CD4-positive, alpha-beta T cell (primary cell): Measurements from ENCODE around the gene ZBTB40. TPM values are rescaled to one million over a fixed set of nuclear protein-coding genes. Genes with fewer than 3 reads are reported as not detected.

ENCODE experiments used
- ATAC-seq: fragments of 200-7000 bp; cut with Tn5 transposase; one replicate; pipeline ENCODE4 v1.10.0; 2022; ENCODE audit warnings: mild to moderate bottlenecking; ENCODE audit not compliant: poor library complexity
- CTCF ChIA-PET: fragments of 350-600 bp; sonication (Branson Sonifier 250); formaldehyde crosslinking; loops from one replicate; lab custom pipeline; 2021; ENCODE audit warnings: antibody characterized with exemption, inconsistent platforms; lab: Charles Lee
- POLR2A ChIA-PET: fragments of 350-600 bp; sonication (Branson Sonifier 250); formaldehyde crosslinking; loops from one replicate; lab custom pipeline; 2021; ENCODE audit warnings: antibody characterized with exemption, inconsistent platforms; lab: Charles Lee
- DNase-seq, 14 experiments: peaks; one replicate each; pipeline ENCODE4 v3.0.0-alpha.2; 2013 to 2020; ENCODE audit warnings: mixed read lengths in 2 of 14
- H3K27ac ChIP-seq, 2 donors: one replicate each; pipeline versions ENCODE4 v1.5.1 to v1.7.0; 2013; ENCODE audit warnings: low read length in 2 of 2, low read depth in 1 of 2, mild to moderate bottlenecking in 1 of 2
- H3K27me3 ChIP-seq, 2 experiments: 1 replicate in 1 of 2; 2 replicates in 1 of 2; pipeline versions ENCODE4 v1.6.1 to v1.7.0; 2013; ENCODE audit warnings: low read length in 2 of 2, control low read depth in 1 of 2, mild to moderate bottlenecking in 1 of 2, moderate library complexity in 1 of 2; ENCODE audit not compliant: insufficient read depth in 2 of 2, control insufficient read depth in 1 of 2
- H3K36me3 ChIP-seq: one replicate; pipeline ENCODE4 v1.6.1; 2013; ENCODE audit warnings: low read length, control low read depth; ENCODE audit not compliant: insufficient read depth
- H3K4me1 ChIP-seq: one replicate; pipeline ENCODE4 v1.6.1; 2013; ENCODE audit warnings: low read length, control low read depth; ENCODE audit not compliant: insufficient read depth
- H3K4me3 ChIP-seq: one replicate; pipeline ENCODE4 v1.5.1; 2013; ENCODE audit warnings: mild to moderate bottlenecking, low read length, moderate library complexity
- H3K9me3 ChIP-seq, 2 experiments: 1 replicate in 1 of 2; 2 replicates in 1 of 2; pipeline versions ENCODE4 v1.6.1 to v1.7.0; 2013; ENCODE audit warnings: low read length in 2 of 2, mild to moderate bottlenecking in 2 of 2, control low read depth in 1 of 2, moderate library complexity in 1 of 2; ENCODE audit not compliant: control insufficient read depth in 1 of 2, insufficient read depth in 1 of 2
- H3K27ac Mint-ChIP-seq: one replicate; pipeline ENCODE4 v1.8.0; 2020; ENCODE audit warnings: mixed read lengths
- H3K27me3 Mint-ChIP-seq: one replicate; pipeline ENCODE4 v1.8.0; 2021; ENCODE audit warnings: mixed read lengths
- H3K36me3 Mint-ChIP-seq: one replicate; pipeline ENCODE4 v1.8.0; 2021; ENCODE audit warnings: low read depth, mixed read lengths
- H3K4me1 Mint-ChIP-seq: one replicate; pipeline ENCODE4 v1.8.0; 2021; ENCODE audit warnings: low read depth, mixed read lengths
- H3K4me3 Mint-ChIP-seq: one replicate; pipeline ENCODE4 v1.8.0; 2020; ENCODE audit warnings: mild to moderate bottlenecking, mixed read lengths
- H3K9me3 Mint-ChIP-seq: one replicate; pipeline ENCODE4 v1.8.0; 2020; ENCODE audit warnings: mixed read lengths
- intact Hi-C, 2 experiments: fragments of 100-400 bp; cut with DNase I in 1 of 2; cut with micrococcal nuclease in 1 of 2; formaldehyde crosslinking; loops; one replicate each; pipeline versions ENCODE4 v1.15.1 to v1.9.0; 2023 to 2025; cut with DNase I, micrococcal nuclease
- total RNA-seq, 174 experiments: library from RNA in 2 of 174; stranded (reverse) in 2 of 174; gene quantifications; one replicate each; pipeline ENCODE4 v1.2.3 and lab custom pipeline; 2021 to 2026
- TF ChIP-seq, protein P1 (sequence below): fragments of 200-600 bp; IDR thresholded peaks from one replicate; pipeline ENCODE4 v1.8.0; 2022; ENCODE audit warnings: antibody characterized with exemption, mild to moderate bottlenecking

Gene ZBTB40
- total RNA-seq, 2 experiments from 2014 or later, result 28.4 to 30.6 TPM

DNA sequence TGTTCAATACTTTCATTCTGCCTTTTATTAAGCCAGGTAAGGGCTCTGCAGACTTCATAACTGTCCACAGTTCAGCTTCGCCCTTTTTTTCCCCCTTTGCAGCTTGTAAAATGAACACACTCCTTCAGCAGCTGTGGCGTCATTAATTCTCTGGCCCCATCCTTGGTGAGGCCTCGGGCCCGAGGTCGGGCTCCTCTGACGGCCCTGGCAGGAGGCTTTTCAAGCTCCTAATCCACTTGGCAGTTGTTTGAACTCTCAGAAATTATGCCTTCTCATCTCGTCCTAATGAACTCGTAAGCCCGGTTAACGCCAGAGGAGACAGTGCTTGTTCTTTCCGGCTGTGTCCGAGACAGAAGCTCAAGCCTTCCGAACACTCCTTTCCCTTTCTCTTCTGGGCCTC lies 93.5 kb downstream of the ZBTB40 start:
- ATAC-seq, result no peak
- no peak overlapping the region for H3K4me3 Mint-ChIP-seq
- TF ChIP-seq, protein P1, sequence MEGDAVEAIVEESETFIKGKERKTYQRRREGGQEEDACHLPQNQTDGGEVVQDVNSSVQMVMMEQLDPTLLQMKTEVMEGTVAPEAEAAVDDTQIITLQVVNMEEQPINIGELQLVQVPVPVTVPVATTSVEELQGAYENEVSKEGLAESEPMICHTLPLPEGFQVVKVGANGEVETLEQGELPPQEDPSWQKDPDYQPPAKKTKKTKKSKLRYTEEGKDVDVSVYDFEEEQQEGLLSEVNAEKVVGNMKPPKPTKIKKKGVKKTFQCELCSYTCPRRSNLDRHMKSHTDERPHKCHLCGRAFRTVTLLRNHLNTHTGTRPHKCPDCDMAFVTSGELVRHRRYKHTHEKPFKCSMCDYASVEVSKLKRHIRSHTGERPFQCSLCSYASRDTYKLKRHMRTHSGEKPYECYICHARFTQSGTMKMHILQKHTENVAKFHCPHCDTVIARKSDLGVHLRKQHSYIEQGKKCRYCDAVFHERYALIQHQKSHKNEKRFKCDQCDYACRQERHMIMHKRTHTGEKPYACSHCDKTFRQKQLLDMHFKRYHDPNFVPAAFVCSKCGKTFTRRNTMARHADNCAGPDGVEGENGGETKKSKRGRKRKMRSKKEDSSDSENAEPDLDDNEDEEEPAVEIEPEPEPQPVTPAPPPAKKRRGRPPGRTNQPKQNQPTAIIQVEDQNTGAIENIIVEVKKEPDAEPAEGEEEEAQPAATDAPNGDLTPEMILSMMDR, result no peak
- CTCF ChIA-PET, result no interaction called here
- no peaks in the 10 kb centered on the region for H3K36me3 ChIP-seq
- H3K36me3 Mint-ChIP-seq, result no peaks in the 10 kb centered on the region
- intact Hi-C loops, result no loop called here
- H3K4me1 Mint-ChIP-seq, result no peaks in the 10 kb centered on the region
- peaks cover 31% of the 10 kb centered on the region for H3K27me3 Mint-ChIP-seq
- no peak overlapping the region for H3K27ac ChIP-seq
- POLR2A ChIA-PET, result no interaction called here
- H3K9me3 ChIP-seq, result peaks cover 0 to 6% of the 10 kb centered on the region in 2 experiments
- H3K4me3 ChIP-seq, result no peak overlapping the region
- no peak for DNase-seq
- H3K27me3 ChIP-seq, result peaks cover 5 to 17% of the 10 kb centered on the region in 2 experiments
- H3K27ac Mint-ChIP-seq, result no peak overlapping the region
- no peaks in the 10 kb centered on the region for H3K4me1 ChIP-seq
- H3K9me3 Mint-ChIP-seq, result no peaks in the 10 kb centered on the region

DNA sequence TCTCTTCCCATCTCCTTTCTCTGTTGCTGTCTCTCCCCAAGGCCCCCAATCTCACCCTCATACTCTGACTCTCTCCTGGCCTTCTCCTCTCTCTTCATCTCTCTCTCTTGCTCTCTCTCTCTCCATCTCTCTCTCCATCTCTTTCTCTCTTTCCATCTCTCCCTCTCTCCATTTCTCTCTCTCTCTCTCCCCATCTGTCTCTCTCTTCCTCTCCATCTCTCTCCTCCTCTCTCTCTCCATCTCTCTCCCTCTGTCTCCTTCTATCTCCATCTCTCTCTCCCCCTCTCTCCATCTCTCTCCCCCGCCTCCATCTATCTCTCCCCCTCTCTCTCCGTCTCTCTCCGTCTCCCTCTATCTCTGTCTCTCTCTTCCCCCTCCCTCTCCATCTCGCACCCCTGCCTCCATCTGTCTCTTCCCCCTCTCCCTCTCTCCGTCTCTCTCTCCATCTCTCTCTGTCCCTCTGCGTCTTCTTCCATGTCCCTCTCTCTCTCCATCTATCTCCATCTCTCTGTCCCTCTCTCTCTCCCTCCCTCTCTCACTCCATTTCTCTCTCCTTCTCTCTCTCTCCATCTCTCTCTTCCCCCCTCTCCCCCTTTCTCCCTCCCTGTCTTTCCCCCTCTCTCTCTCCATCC lies 95.7 kb downstream of the ZBTB40 start:
- ChIA-PET POLR2A (no interaction called here), CTCF (no interaction called here)
- no peaks in the 10 kb centered on the region for H3K4me1 ChIP-seq
- H3K9me3 ChIP-seq, result peaks cover 0 to 6% of the 10 kb centered on the region in 2 experiments
- Mint-ChIP-seq H3K4me1 (no peaks in the 10 kb centered on the region), H3K9me3 (no peaks in the 10 kb centered on the region), H3K4me3 (no peak overlapping the region), H3K27me3 (peaks cover 44% of the 10 kb centered on the region), H3K36me3 (no peaks in the 10 kb centered on the region), H3K27ac (no peak overlapping the region)
- DNase-seq (no peak), ATAC-seq (no peak)
- H3K27ac ChIP-seq, result no peak overlapping the region
- intact Hi-C loops, result no loop called here
- TF ChIP-seq, protein P1, result no peak
- no peak overlapping the region for H3K4me3 ChIP-seq
- H3K36me3 ChIP-seq, result no peaks in the 10 kb centered on the region
- peaks cover 8 to 25% of the 10 kb centered on the region in 2 experiments for H3K27me3 ChIP-seq

DNA sequence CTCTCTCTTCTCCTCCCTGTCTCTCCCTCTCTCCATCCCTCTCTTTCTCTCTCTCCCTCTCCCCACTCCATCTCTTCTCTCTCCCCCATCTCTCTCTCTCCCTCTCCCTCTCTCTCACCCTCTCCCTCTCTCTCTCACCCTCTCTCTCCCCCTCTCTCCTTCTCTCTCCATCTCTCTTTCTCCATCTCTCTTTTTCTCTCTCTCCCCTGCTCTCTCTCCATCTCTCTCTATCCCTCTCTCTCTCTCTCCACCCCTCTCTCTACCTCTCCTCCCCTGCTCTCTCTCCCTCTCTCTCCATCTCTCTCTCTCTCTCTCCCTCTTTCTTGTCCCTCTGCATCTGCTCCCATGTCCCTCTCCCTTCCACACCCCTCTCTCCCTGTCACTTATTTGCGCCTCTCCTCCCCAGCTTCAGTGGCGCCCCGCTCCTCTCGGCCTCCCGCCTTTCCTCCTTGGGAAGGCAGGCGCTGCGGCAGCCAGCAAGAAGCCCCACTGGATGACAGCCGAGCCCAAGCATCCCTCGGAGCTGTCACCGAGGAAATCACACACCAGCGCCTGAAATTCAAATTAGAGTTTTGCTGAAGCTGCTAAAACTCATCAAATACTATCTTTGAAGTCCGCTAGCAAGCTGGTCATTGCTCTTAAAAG lies 96.3 kb downstream of the ZBTB40 start:
- no peak for ATAC-seq
- H3K27me3 Mint-ChIP-seq, result peaks cover 50% of the 10 kb centered on the region
- Histone ChIP-seq H3K27ac (no peak overlapping the region), H3K4me1 (no peaks in the 10 kb centered on the region), H3K9me3 (peaks cover 0 to 6% of the 10 kb centered on the region in 2 experiments), H3K27me3 (peaks cover 9 to 26% of the 10 kb centered on the region in 2 experiments), H3K36me3 (no peaks in the 10 kb centered on the region), H3K4me3 (no peak overlapping the region)
- intact Hi-C loops, result no loop called here
- H3K27ac Mint-ChIP-seq, result no peak overlapping the region
- no peaks in the 10 kb centered on the region for H3K9me3 Mint-ChIP-seq
- TF ChIP-seq, protein P1, result no peak
- no peaks in the 10 kb centered on the region for H3K36me3 Mint-ChIP-seq
- POLR2A ChIA-PET, result no interaction called here
- no peak overlapping the region for H3K4me3 Mint-ChIP-seq
- no peaks in the 10 kb centered on the region for H3K4me1 Mint-ChIP-seq
- no peak for DNase-seq
- CTCF ChIA-PET, result no interaction called here
